ENCODE data around the gene PDE4D.
"Not testable (repeated sequence)": the region's sequence is repeated elsewhere in the genome, so short reads cannot be mapped to it uniquely, and the experiment has no call there.

The PDE4D gene

GRCh38 chr5:59423021-59423420 lies 470.5 kb downstream of the PDE4D start:
- DNase-seq (ENCODE audit: low read depth): peak; percentile 18
- no peak overlapping the region for H3K4me3 ChIP-seq (ENCODE audit: low read length)
- TF ChIP-seq CTCF (conservative IDR thresholded peaks at IDR 0.05; ENCODE audit: low read length): no peak

- H3K4me3 ChIP-seq (ENCODE audit: low read length): no peak overlapping the region
- TF ChIP-seq CTCF (conservative IDR thresholded peaks at IDR 0.05; ENCODE audit: low read length): no peak
- DNase-seq (ENCODE audit: low read depth): no peak
Observed at GRCh38 chr5:59421986-59422941, 471.3 kb downstream of the PDE4D start.

GRCh38 chr5:59420596-59420995 lies 472.9 kb downstream of the PDE4D start:
- no peak overlapping the region for H3K4me3 ChIP-seq (ENCODE audit: low read length)
- TF ChIP-seq CTCF (conservative IDR thresholded peaks at IDR 0.05; ENCODE audit: low read length): no peak
- no peak for DNase-seq (ENCODE audit: low read depth)

- no peak for DNase-seq (ENCODE audit: low read depth)
Observed at GRCh38 chr5:59418808-59419207, 474.7 kb downstream of the PDE4D start.

GRCh38 chr5:59416451-59416850 lies 477.1 kb downstream of the PDE4D start:
- no peak for TF ChIP-seq CTCF (conservative IDR thresholded peaks at IDR 0.05; ENCODE audit: low read length)
- no peak overlapping the region for H3K4me3 ChIP-seq (ENCODE audit: low read length)
- peak; percentile 6 for DNase-seq (ENCODE audit: low read depth)

More at GRCh38 chr5:59418808-59419207, 474.7 kb downstream of the PDE4D start:
- no peak overlapping the region for H3K4me3 ChIP-seq (ENCODE audit: low read length)
- no peak for TF ChIP-seq CTCF (conservative IDR thresholded peaks at IDR 0.05; ENCODE audit: low read length)

GRCh38 chr5:59416026-59416425 lies 477.5 kb downstream of the PDE4D start:
- DNase-seq (ENCODE audit: low read depth): no peak
- no peak for TF ChIP-seq CTCF (conservative IDR thresholded peaks at IDR 0.05; ENCODE audit: low read length)
- no peak overlapping the region for H3K4me3 ChIP-seq (ENCODE audit: low read length)

GRCh38 chr5:59412428-59412827 lies 481.1 kb downstream of the PDE4D start:
- no peak for TF ChIP-seq CTCF (conservative IDR thresholded peaks at IDR 0.05; ENCODE audit: low read length)
- no peak overlapping the region for H3K4me3 ChIP-seq (ENCODE audit: low read length)
- DNase-seq (ENCODE audit: low read depth): no peak

- H3K4me3 ChIP-seq (ENCODE audit: low read length); DNase-seq (ENCODE audit: low read depth): not testable (repeated sequence)
Observed at GRCh38 chr5:59408997-59409396, 484.5 kb downstream of the PDE4D start.

Data from AG10803 (cell line).